ENCODE data around the gene ACTR3.

DNA sequence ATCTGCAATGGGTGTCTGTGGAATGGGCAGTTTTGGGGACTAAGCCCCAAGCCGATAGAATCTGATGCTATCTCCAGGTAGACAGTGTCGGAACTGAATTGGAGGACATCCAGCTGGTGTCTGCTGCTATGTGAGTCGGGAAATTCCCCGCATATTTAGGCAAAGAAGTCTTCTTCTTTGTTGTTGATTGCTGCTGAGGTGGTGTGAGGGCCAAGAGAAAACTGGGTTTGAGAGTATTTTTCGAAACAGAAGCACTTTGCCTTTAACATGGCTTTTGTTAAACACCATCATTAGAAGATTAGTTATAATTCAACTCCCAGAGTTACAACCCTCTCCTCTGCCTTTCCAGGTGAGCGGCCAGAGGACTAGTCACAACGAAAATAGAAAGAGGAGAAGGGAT, 49.4 kb upstream of the ACTR3 start:
- TF ChIP-seq, protein P1, sequence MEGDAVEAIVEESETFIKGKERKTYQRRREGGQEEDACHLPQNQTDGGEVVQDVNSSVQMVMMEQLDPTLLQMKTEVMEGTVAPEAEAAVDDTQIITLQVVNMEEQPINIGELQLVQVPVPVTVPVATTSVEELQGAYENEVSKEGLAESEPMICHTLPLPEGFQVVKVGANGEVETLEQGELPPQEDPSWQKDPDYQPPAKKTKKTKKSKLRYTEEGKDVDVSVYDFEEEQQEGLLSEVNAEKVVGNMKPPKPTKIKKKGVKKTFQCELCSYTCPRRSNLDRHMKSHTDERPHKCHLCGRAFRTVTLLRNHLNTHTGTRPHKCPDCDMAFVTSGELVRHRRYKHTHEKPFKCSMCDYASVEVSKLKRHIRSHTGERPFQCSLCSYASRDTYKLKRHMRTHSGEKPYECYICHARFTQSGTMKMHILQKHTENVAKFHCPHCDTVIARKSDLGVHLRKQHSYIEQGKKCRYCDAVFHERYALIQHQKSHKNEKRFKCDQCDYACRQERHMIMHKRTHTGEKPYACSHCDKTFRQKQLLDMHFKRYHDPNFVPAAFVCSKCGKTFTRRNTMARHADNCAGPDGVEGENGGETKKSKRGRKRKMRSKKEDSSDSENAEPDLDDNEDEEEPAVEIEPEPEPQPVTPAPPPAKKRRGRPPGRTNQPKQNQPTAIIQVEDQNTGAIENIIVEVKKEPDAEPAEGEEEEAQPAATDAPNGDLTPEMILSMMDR (IDR thresholded peaks at IDR 0.05) = no peak
- no peak for TF ChIP-seq POLR2A (IDR thresholded peaks at IDR 0.05)

Measured in testis (tissue), 2 donors.